Neural cell (in vitro differentiated cells): ENCODE results near the gene MAS1. TPM values are rescaled to one million over a fixed set of nuclear protein-coding genes. Genes with fewer than 3 reads are reported as not detected.

Experiments used
- H2AFZ ChIP-seq: fragments of 200-600, 300-800 bp; sonication (generic), shearing (Covaris generic); 2 replicates; pipeline ENCODE4 v1.6.0; 2014; ENCODE audit warnings: low read depth, mild to moderate bottlenecking, antibody characterized with exemption, low read length, moderate library complexity
- H3F3A ChIP-seq: fragments of 200-600 bp; shearing (Covaris generic); 2 replicates; pipeline ENCODE4 v1.6.1; 2016; ENCODE audit warnings: mild to moderate bottlenecking, moderate library complexity, mixed read lengths, antibody characterized with exemption, low read length; ENCODE audit not compliant: insufficient read depth, poor library complexity, severe bottlenecking
- H3K27ac ChIP-seq: fragments of 200-600, 300-800 bp; sonication (generic), shearing (Covaris generic); 2 replicates; pipeline ENCODE4 v1.5.1; 2014; ENCODE audit warnings: mild to moderate bottlenecking, low read length, moderate library complexity
- H3K27me3 ChIP-seq: fragments of 300-800, 200-600 bp; sonication (generic), shearing (Covaris generic); 2 replicates; pipeline ENCODE4 v1.6.0; 2014; ENCODE audit warnings: mild to moderate bottlenecking, low read depth, low read length, moderate library complexity; ENCODE audit not compliant: insufficient read depth
- H3K36me3 ChIP-seq: fragments of 300-800, 200-600 bp; sonication (generic), shearing (Covaris generic); 2 replicates; pipeline ENCODE4 v1.5.1; 2014; ENCODE audit warnings: mild to moderate bottlenecking, antibody characterized with exemption, low read length, moderate library complexity; ENCODE audit not compliant: insufficient read depth
- H3K4me2 ChIP-seq: fragments of 300-800, 200-600 bp; sonication (generic), shearing (Covaris generic); 2 replicates; pipeline ENCODE4 v1.6.0; 2014; ENCODE audit warnings: mild to moderate bottlenecking, low read length
- H3K4me3 ChIP-seq: fragments of 300-800, 200-600 bp; sonication (generic), shearing (Covaris generic); 2 replicates; pipeline ENCODE4 v1.5.1; 2014; ENCODE audit warnings: mild to moderate bottlenecking, low read length, moderate library complexity
- H3K79me2 ChIP-seq: fragments of 200-600 bp; shearing (Covaris generic); replicated peaks from 2 replicates; pipeline ENCODE4 v1.6.0; 2014; ENCODE audit warnings: mild to moderate bottlenecking, low read length, moderate library complexity; ENCODE audit not compliant: insufficient read depth
- H3K9ac ChIP-seq: fragments of 300-800, 200-600 bp; sonication (generic), shearing (Covaris generic); 2 replicates; pipeline ENCODE4 v1.6.1; 2016; ENCODE audit warnings: mild to moderate bottlenecking, low read length, mixed read lengths
- H3K9me2 ChIP-seq: fragments of 200-600 bp; shearing (Covaris generic); 2 replicates; pipeline ENCODE4 v1.6.1; 2016; ENCODE audit warnings: mild to moderate bottlenecking, low read length, mixed read lengths; ENCODE audit not compliant: insufficient read depth
- H3K9me3 ChIP-seq: fragments of 200-600, 300-800 bp; sonication (generic), shearing (Covaris generic); 2 replicates; pipeline ENCODE4 v1.6.1; 2016; ENCODE audit warnings: mild to moderate bottlenecking, mixed run types, low read length, moderate library complexity, mixed read lengths
- H4K20me1 ChIP-seq: fragments of 200-600 bp; shearing (Covaris generic); 2 replicates; pipeline ENCODE4 v1.6.1; 2016; ENCODE audit warnings: mild to moderate bottlenecking, mixed run types; ENCODE audit not compliant: insufficient read depth
- CTCF ChIP-seq: fragments of 450-650 bp; IDR thresholded peaks from 2 replicates; pipeline ENCODE4 v1.5.1; 2014; ENCODE audit warnings: antibody characterized with exemption, mild to moderate bottlenecking, moderate library complexity; ENCODE audit not compliant: poor library complexity, severe bottlenecking
- EP300 ChIP-seq: fragments of 450-650 bp; conservative IDR thresholded peaks from 2 replicates; pipeline ENCODE4 v1.6.1; 2014; ENCODE audit warnings: antibody characterized with exemption, mild to moderate bottlenecking, moderate library complexity; ENCODE audit not compliant: poor library complexity, severe bottlenecking
- EZH2 ChIP-seq: fragments of 200-600, 300-800 bp; shearing (Covaris generic), sonication (generic); IDR thresholded peaks from 2 replicates; pipeline ENCODE4 v1.6.1; 2014; ENCODE audit warnings: antibody characterized with exemption, low read length, borderline replicate concordance, mild to moderate bottlenecking; ENCODE audit not compliant: insufficient read depth, poor library complexity, severe bottlenecking
- MXI1 ChIP-seq: fragments of 450-650 bp; conservative IDR thresholded peaks from 2 replicates; pipeline ENCODE4 v1.6.1; 2014; ENCODE audit warnings: antibody characterized with exemption, mild to moderate bottlenecking; ENCODE audit not compliant: poor library complexity, severe bottlenecking
- POLR2AphosphoS5 ChIP-seq: IDR thresholded peaks from 2 replicates; pipeline ENCODE4 v1.6.1; 2012
- RAD21 ChIP-seq: fragments of 450-650 bp; conservative IDR thresholded peaks from 2 replicates; pipeline ENCODE4 v1.6.1; 2014; ENCODE audit warnings: antibody characterized with exemption, mild to moderate bottlenecking, moderate library complexity
- SMC3 ChIP-seq: fragments of 450-650 bp; conservative IDR thresholded peaks from 2 replicates; pipeline ENCODE4 v1.6.1; 2014; ENCODE audit warnings: antibody characterized with exemption, mild to moderate bottlenecking, moderate library complexity; ENCODE audit not compliant: poor library complexity
- TAF1 ChIP-seq: IDR thresholded peaks from 2 replicates; pipeline ENCODE4 v1.6.1; 2012; ENCODE audit warnings: low read depth
- polyA plus RNA-seq: library from polyadenylated mRNA; depleted of rRNA; stranded (reverse); fragments of >200 nt; gene quantifications from 2 replicates; pipeline ENCODE4 v1.2.3, GENCODE V29; 2014
- TF ChIP-seq, protein P1 (sequence below): IDR thresholded peaks from 2 replicates; pipeline ENCODE4 v1.6.1; 2012; ENCODE audit warnings: borderline replicate concordance

The MAS1 gene
- polyA plus RNA-seq, 1 donor from 2014 or later = not detected

- H3K36me3 ChIP-seq = no peaks in the 10 kb centered on the region
- no peak overlapping the region for H3K27ac ChIP-seq
- H3K9ac ChIP-seq = no peak overlapping the region
- no peaks in the 10 kb centered on the region for H4K20me1 ChIP-seq
- no peaks in the 10 kb centered on the region for H3K9me2 ChIP-seq
- no peaks in the 10 kb centered on the region for H3K27me3 ChIP-seq
- no peaks in the 10 kb centered on the region for H3K79me2 ChIP-seq
- no peak overlapping the region for H2AFZ ChIP-seq
- H3K9me3 ChIP-seq = no peaks in the 10 kb centered on the region
- H3K4me3 ChIP-seq = no peak overlapping the region
- TF ChIP-seq RAD21 (no peak), SMC3 (no peak), CTCF (no peak), MXI1 (no peak), EZH2 (no peak), POLR2AphosphoS5 (no peak), EP300 (no peak)
- TF ChIP-seq, protein P1, sequence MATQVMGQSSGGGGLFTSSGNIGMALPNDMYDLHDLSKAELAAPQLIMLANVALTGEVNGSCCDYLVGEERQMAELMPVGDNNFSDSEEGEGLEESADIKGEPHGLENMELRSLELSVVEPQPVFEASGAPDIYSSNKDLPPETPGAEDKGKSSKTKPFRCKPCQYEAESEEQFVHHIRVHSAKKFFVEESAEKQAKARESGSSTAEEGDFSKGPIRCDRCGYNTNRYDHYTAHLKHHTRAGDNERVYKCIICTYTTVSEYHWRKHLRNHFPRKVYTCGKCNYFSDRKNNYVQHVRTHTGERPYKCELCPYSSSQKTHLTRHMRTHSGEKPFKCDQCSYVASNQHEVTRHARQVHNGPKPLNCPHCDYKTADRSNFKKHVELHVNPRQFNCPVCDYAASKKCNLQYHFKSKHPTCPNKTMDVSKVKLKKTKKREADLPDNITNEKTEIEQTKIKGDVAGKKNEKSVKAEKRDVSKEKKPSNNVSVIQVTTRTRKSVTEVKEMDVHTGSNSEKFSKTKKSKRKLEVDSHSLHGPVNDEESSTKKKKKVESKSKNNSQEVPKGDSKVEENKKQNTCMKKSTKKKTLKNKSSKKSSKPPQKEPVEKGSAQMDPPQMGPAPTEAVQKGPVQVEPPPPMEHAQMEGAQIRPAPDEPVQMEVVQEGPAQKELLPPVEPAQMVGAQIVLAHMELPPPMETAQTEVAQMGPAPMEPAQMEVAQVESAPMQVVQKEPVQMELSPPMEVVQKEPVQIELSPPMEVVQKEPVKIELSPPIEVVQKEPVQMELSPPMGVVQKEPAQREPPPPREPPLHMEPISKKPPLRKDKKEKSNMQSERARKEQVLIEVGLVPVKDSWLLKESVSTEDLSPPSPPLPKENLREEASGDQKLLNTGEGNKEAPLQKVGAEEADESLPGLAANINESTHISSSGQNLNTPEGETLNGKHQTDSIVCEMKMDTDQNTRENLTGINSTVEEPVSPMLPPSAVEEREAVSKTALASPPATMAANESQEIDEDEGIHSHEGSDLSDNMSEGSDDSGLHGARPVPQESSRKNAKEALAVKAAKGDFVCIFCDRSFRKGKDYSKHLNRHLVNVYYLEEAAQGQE = no peak
- H3K4me2 ChIP-seq = no peak overlapping the region
- no peaks in the 10 kb centered on the region for H3F3A ChIP-seq
Measured at GRCh38 chr6:159913375-159913774, 22.6 kb downstream of the MAS1 start.

- Histone ChIP-seq H2AFZ (no peak overlapping the region), H4K20me1 (no peaks in the 10 kb centered on the region), H3F3A (no peaks in the 10 kb centered on the region), H3K9me3 (no peaks in the 10 kb centered on the region), H3K4me3 (no peak overlapping the region), H3K36me3 (no peaks in the 10 kb centered on the region), H3K9ac (no peak overlapping the region), H3K27me3 (no peaks in the 10 kb centered on the region), H3K27ac (no peak overlapping the region), H3K79me2 (no peaks in the 10 kb centered on the region), H3K4me2 (no peak overlapping the region), H3K9me2 (no peaks in the 10 kb centered on the region)
- TF ChIP-seq EZH2 (no peak), EP300 (no peak)
Measured at GRCh38 chr6:159913862-159914564, 23.2 kb downstream of the MAS1 start.

DNA sequence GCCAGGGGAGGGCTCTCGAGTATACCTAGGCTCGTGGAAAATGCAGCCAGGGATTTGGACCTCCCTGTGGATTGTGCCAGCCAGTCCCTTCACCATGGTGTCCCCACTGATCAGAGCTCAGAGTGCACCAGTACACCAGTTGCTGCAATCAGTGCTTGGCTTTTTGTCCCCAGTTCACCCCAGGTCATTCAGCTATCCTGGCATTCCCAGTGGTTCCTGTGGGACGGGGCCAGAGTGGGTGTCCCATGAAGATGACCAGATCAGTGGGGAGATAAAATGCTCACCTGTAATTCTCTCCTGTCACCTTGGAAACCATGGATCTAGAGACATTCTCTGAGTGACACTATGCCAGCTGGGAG is 23.8 kb downstream of the MAS1 start:
- TF ChIP-seq RAD21 (no peak), SMC3 (no peak), POLR2AphosphoS5 (no peak), TAF1 (no peak), CTCF (no peak), EP300 (no peak), EZH2 (no peak), MXI1 (no peak)
- TF ChIP-seq, protein P1 = no peak
- no peaks in the 10 kb centered on the region for H3K9me2 ChIP-seq
- H3F3A ChIP-seq = no peaks in the 10 kb centered on the region
- H3K9me3 ChIP-seq = no peaks in the 10 kb centered on the region
- H4K20me1 ChIP-seq = no peaks in the 10 kb centered on the region
- H3K27me3 ChIP-seq = no peaks in the 10 kb centered on the region
- H3K79me2 ChIP-seq = no peaks in the 10 kb centered on the region
- H3K4me3 ChIP-seq = no peak overlapping the region
- no peak overlapping the region for H3K4me2 ChIP-seq
- no peak overlapping the region for H2AFZ ChIP-seq
- H3K9ac ChIP-seq = no peak overlapping the region
- H3K36me3 ChIP-seq = no peaks in the 10 kb centered on the region
- no peak overlapping the region for H3K27ac ChIP-seq
